Mesenchymal stem cell (in vitro differentiated cells and primary cell): ENCODE results near the gene SF3A1.

ENCODE experiments used
- DNase-seq: peaks from one replicate; pipeline ENCODE4 v3.0.0-alpha.2; 2013
- H2AFZ ChIP-seq: one replicate; pipeline ENCODE4 v1.6.1; 2013; ENCODE audit warnings: low read depth, mild to moderate bottlenecking, control low read depth, inconsistent platforms, low read length, moderate library complexity
- H2AK5ac ChIP-seq: 2 replicates; pipeline ENCODE4 v1.6.1; 2013; ENCODE audit warnings: low read length, moderate library complexity, mild to moderate bottlenecking, inconsistent platforms; ENCODE audit not compliant: severe bottlenecking
- H2BK120ac ChIP-seq: one replicate; pipeline ENCODE4 v1.6.1; 2013; ENCODE audit warnings: low read depth, mild to moderate bottlenecking, inconsistent platforms, low read length, moderate library complexity
- H2BK12ac ChIP-seq, 2 experiments: one replicate each; pipeline ENCODE4 v1.6.1; 2013; ENCODE audit warnings: inconsistent platforms in 2 of 2, low read length in 2 of 2, mild to moderate bottlenecking in 2 of 2, moderate library complexity in 2 of 2, control low read depth in 1 of 2
- H2BK15ac ChIP-seq: one replicate; pipeline ENCODE4 v1.6.1; 2013; ENCODE audit warnings: mild to moderate bottlenecking, low read depth, inconsistent platforms; ENCODE audit not compliant: poor library complexity, severe bottlenecking
- H2BK5ac ChIP-seq: 2 replicates; pipeline ENCODE4 v1.6.1; 2013; ENCODE audit warnings: low read depth, mild to moderate bottlenecking, low read length, control low read depth, inconsistent platforms; ENCODE audit not compliant: poor library complexity, severe bottlenecking
- H3K14ac ChIP-seq, 2 experiments: one replicate each; pipeline ENCODE4 v1.6.1; 2013; ENCODE audit warnings: inconsistent platforms in 2 of 2, low read length in 2 of 2, control low read depth in 1 of 2, mild to moderate bottlenecking in 1 of 2, moderate library complexity in 1 of 2
- H3K18ac ChIP-seq, 2 experiments: one replicate each; pipeline ENCODE4 v1.6.1; 2013; ENCODE audit warnings: inconsistent platforms in 2 of 2, low read length in 2 of 2, control low read depth in 1 of 2, low read depth in 1 of 2, mild to moderate bottlenecking in 1 of 2
- H3K23ac ChIP-seq, 2 experiments: one replicate each; pipeline ENCODE4 v1.6.1; 2013; ENCODE audit warnings: inconsistent platforms in 2 of 2, low read length in 2 of 2, mild to moderate bottlenecking in 2 of 2, moderate library complexity in 2 of 2, control low read depth in 1 of 2
- H3K27ac ChIP-seq: 2 replicates; pipeline ENCODE4 v1.5.1; 2013; ENCODE audit warnings: mild to moderate bottlenecking, moderate library complexity, low read length, control low read depth, inconsistent platforms; ENCODE audit not compliant: poor library complexity, severe bottlenecking
- H3K27me3 ChIP-seq, 2 experiments: 2 replicates each; pipeline versions ENCODE4 v1.6.1 to v1.7.0; 2013; ENCODE audit warnings: low read length in 2 of 2, mild to moderate bottlenecking in 2 of 2, moderate library complexity in 2 of 2, control low read depth in 1 of 2, inconsistent platforms in 1 of 2; ENCODE audit not compliant: control insufficient read depth in 1 of 2, insufficient read depth in 1 of 2
- H3K36me3 ChIP-seq, 2 experiments: 2 replicates each; pipeline versions ENCODE4 v1.6.1 to v1.7.0; 2013; ENCODE audit warnings: low read length in 2 of 2, control low read depth in 1 of 2, inconsistent platforms in 1 of 2, low read depth in 1 of 2, mild to moderate bottlenecking in 1 of 2; ENCODE audit not compliant: insufficient read depth in 2 of 2, control insufficient read depth in 1 of 2
- H3K4ac ChIP-seq, 2 experiments: one replicate each; pipeline ENCODE4 v1.6.1; 2013; ENCODE audit warnings: inconsistent platforms in 2 of 2, low read length in 2 of 2, mild to moderate bottlenecking in 2 of 2, moderate library complexity in 2 of 2, control low read depth in 1 of 2, low read depth in 1 of 2
- H3K4me1 ChIP-seq: 2 replicates; pipeline ENCODE4 v1.6.1; 2013; ENCODE audit warnings: low read depth, low read length, control low read depth; ENCODE audit not compliant: control insufficient read depth, insufficient read depth
- H3K4me2 ChIP-seq: 2 replicates; pipeline ENCODE4 v1.6.1; 2013; ENCODE audit warnings: low read length, mild to moderate bottlenecking, inconsistent platforms; ENCODE audit not compliant: poor library complexity, severe bottlenecking
- H3K4me3 ChIP-seq, 2 experiments: 2 replicates each; pipeline versions ENCODE4 v1.5.1 to v1.7.0; 2013; ENCODE audit warnings: low read length in 2 of 2, mild to moderate bottlenecking in 2 of 2, control low read depth in 1 of 2, low read depth in 1 of 2; ENCODE audit not compliant: insufficient read depth in 1 of 2
- H3K79me1 ChIP-seq: replicated peaks from 2 replicates; pipeline ENCODE4 v1.6.1; 2013; ENCODE audit warnings: mild to moderate bottlenecking, control low read depth, low read length, inconsistent platforms; ENCODE audit not compliant: poor library complexity, severe bottlenecking
- H3K9ac ChIP-seq: 2 replicates; pipeline ENCODE4 v1.7.0; 2013; ENCODE audit warnings: mild to moderate bottlenecking, low read length, moderate library complexity
- H3K9me3 ChIP-seq: 2 replicates; pipeline ENCODE4 v1.7.0; 2013; ENCODE audit warnings: mild to moderate bottlenecking, low read length; ENCODE audit not compliant: control insufficient read depth
- H4K8ac ChIP-seq: one replicate; pipeline ENCODE4 v1.6.1; 2013; ENCODE audit warnings: inconsistent platforms, mild to moderate bottlenecking, low read length, moderate library complexity
- H4K91ac ChIP-seq: one replicate; pipeline ENCODE4 v1.6.1; 2013; ENCODE audit warnings: mild to moderate bottlenecking, low read length, inconsistent platforms
- WGBS: methylation state at CpG from one replicate; pipeline ENCODE4 v1.1.7; 2013; ENCODE audit warnings: mixed read lengths; 5-methylcytosine and 5-hydroxymethylcytosine counted together

SF3A1 gene

GRCh38 chr22:30327864-30328345 lies 28.8 kb downstream of the SF3A1 start:
- Histone ChIP-seq H3K27me3 (no peaks in the 10 kb centered on the region), H3K14ac (no peak overlapping the region), H2BK15ac (no peak overlapping the region), H3K36me3 (peaks cover 20 to 33% of the 10 kb centered on the region in 2 experiments), H3K4me2 (no peak overlapping the region), H3K9me3 (no peaks in the 10 kb centered on the region), H3K4me3 (no peak overlapping the region), H2AK5ac (no peak overlapping the region), H4K8ac (no peak overlapping the region), H3K4ac (no peak overlapping the region), H3K27ac (peak overlapping the region; percentile 53), H3K9ac (no peak overlapping the region), H4K91ac (no peak overlapping the region), H3K23ac (no peak overlapping the region), H2AFZ (no peak overlapping the region), H2BK120ac (no peak overlapping the region), H2BK5ac (no peak overlapping the region), H2BK12ac (no peak overlapping the region), H3K18ac (no peak overlapping the region), H3K4me1 (peaks cover 25% of the 10 kb centered on the region), H3K79me1 (peaks cover 7% of the 10 kb centered on the region)
- WGBS: 72% methylated on average over 4 of the region's 5 CpGs
- DNase-seq: peak; percentile 22

- H3K18ac ChIP-seq: peak within 1 kb of the TSS; percentile 79 to 98
- WGBS: under 1% methylated on average over 40 of the region's 69 CpGs
These were observed 29.9 kb downstream of the SF3A1 start, which contains the start of gene TBC1D10A for GRCh38 chr22:30326706-30327362. TSS of gene TBC1D10A (minus strand) at chr22:30326941. CDS start at chr22:30326881, 60 bp downstream.

GRCh38 chr22:30326255-30326705 lies 30.4 kb downstream of the SF3A1 start:
- Histone ChIP-seq H3K27me3 (no peaks in the 10 kb centered on the region), H3K36me3 (peaks cover 14 to 23% of the 10 kb centered on the region in 2 experiments), H3K4ac (peak overlapping the region; percentile 42 to 56), H2BK15ac (peak overlapping the region; percentile 83), H2BK5ac (peak overlapping the region; percentile 93), H3K23ac (no peak overlapping the region), H4K8ac (no peak overlapping the region), H2BK120ac (peak overlapping the region; percentile 80), H3K4me2 (peak overlapping the region; percentile 72), H3K27ac (peak overlapping the region; percentile 45), H2AK5ac (no peak overlapping the region), H2AFZ (no peak overlapping the region), H3K79me1 (peaks cover 4% of the 10 kb centered on the region), H3K9ac (peak overlapping the region; percentile 90), H3K18ac (peak overlapping the region; percentile 79 to 98), H3K4me1 (peaks cover 27% of the 10 kb centered on the region), H3K14ac (peak overlapping the region in 1 of 2 experiments; percentile 97), H2BK12ac (peak overlapping the region in 1 of 2 experiments; percentile 77), H4K91ac (peak overlapping the region; percentile 76), H3K9me3 (no peaks in the 10 kb centered on the region), H3K4me3 (peak overlapping the region; percentile 82 to 98)
- peak; percentile 47 for DNase-seq
- WGBS: 3% methylated on average over 24 of the region's 34 CpGs

More at GRCh38 chr22:30326706-30327362, 29.9 kb downstream of the SF3A1 start, which contains the start of gene TBC1D10A:
- H3K27ac ChIP-seq: peak within 1 kb of the TSS; percentile 53
- H2BK15ac ChIP-seq: peak within 1 kb of the TSS; percentile 83
- H3K4me2 ChIP-seq: peak within 1 kb of the TSS; percentile 90
- H2BK12ac ChIP-seq: peak within 1 kb of the TSS in 1 of 2 experiments; percentile 77
- H3K79me1 ChIP-seq: peaks cover 4% of the 10 kb centered on the region
- peak within 1 kb of the TSS; percentile 82 to 98 for H3K4me3 ChIP-seq
- H3K4ac ChIP-seq: peak within 1 kb of the TSS; percentile 73 to 75
- H4K91ac ChIP-seq: peak within 1 kb of the TSS; percentile 76
- H3K14ac ChIP-seq: peak within 1 kb of the TSS in 1 of 2 experiments; percentile 97
- H2AK5ac ChIP-seq: peak within 1 kb of the TSS; percentile 17
- H3K9ac ChIP-seq: peak within 1 kb of the TSS; percentile 90
- H4K8ac ChIP-seq: peak within 1 kb of the TSS; percentile 52
- DNase-seq: peak; percentile 86
- H3K23ac ChIP-seq: no peak within 1 kb of the TSS
- H2BK5ac ChIP-seq: peak within 1 kb of the TSS; percentile 93
- H3K36me3 ChIP-seq: peaks cover 12 to 24% of the 10 kb centered on the region in 2 experiments
- H3K27me3 ChIP-seq: no peaks in the 10 kb centered on the region
- peak within 1 kb of the TSS; percentile 97 for H2AFZ ChIP-seq
- peak within 1 kb of the TSS; percentile 80 for H2BK120ac ChIP-seq
- H3K4me1 ChIP-seq: peaks cover 25% of the 10 kb centered on the region
- no peaks in the 10 kb centered on the region for H3K9me3 ChIP-seq

GRCh38 chr22:30325724-30326254 lies 30.9 kb downstream of the SF3A1 start:
- Histone ChIP-seq H3K9ac (peak overlapping the region; percentile 90), H2AK5ac (no peak overlapping the region), H2AFZ (no peak overlapping the region), H3K4me2 (peak overlapping the region; percentile 64), H2BK120ac (peak overlapping the region; percentile 80), H3K27ac (peak overlapping the region; percentile 45), H3K27me3 (no peaks in the 10 kb centered on the region), H3K9me3 (no peaks in the 10 kb centered on the region), H2BK15ac (peak overlapping the region; percentile 68), H3K4me1 (peaks cover 27% of the 10 kb centered on the region), H3K79me1 (peaks cover 9% of the 10 kb centered on the region), H4K8ac (peak overlapping the region; percentile 52), H3K23ac (no peak overlapping the region), H3K4ac (peak overlapping the region; percentile 65 to 75), H3K14ac (peak overlapping the region in 1 of 2 experiments; percentile 89), H3K18ac (peak overlapping the region; percentile 31 to 98), H2BK5ac (no peak overlapping the region), H2BK12ac (peak overlapping the region; percentile 4 to 91), H3K4me3 (peak overlapping the region; percentile 82 to 98), H4K91ac (peak overlapping the region; percentile 76), H3K36me3 (peaks cover 13 to 20% of the 10 kb centered on the region in 2 experiments)
- 50% methylated on average over 12 of the region's 14 CpGs for WGBS
- DNase-seq: no peak
